HepG2 (cell line): ENCODE measurements around the gene TMEM184B.

Source experiments
- HNF1A ChIP-seq, 2 experiments: sonication (generic) in 1 of 2; formaldehyde crosslinking in 1 of 2; IDR thresholded peaks; 2 replicates each; pipeline versions ENCODE4 v1.4.0 to v1.6.1; 2016 to 2020; ENCODE audit warnings: borderline replicate concordance in 1 of 2, low read depth in 1 of 2, mild to moderate bottlenecking in 1 of 2, missing genetic modification reagents in 1 of 2
- NR2C2 ChIP-seq: sonication (generic); formaldehyde crosslinking; IDR thresholded peaks from 2 replicates; pipeline ENCODE4 v1.4.0; 2020; ENCODE audit warnings: missing genetic modification reagents, mild to moderate bottlenecking, moderate library complexity, borderline replicate concordance
- PCBP2 ChIP-seq: fragments of 200-400 bp; formaldehyde crosslinking; optimal IDR thresholded peaks from 2 replicates; pipeline ENCODE3; 2018; ENCODE audit warnings: low read length, low read depth; ENCODE audit not compliant: poor library complexity, severe bottlenecking
- ZNF776 ChIP-seq: sonication (generic); formaldehyde crosslinking; IDR thresholded peaks from 2 replicates; pipeline ENCODE4 v1.4.0; 2020; ENCODE audit warnings: mild to moderate bottlenecking, missing genetic modification reagents

DNA sequence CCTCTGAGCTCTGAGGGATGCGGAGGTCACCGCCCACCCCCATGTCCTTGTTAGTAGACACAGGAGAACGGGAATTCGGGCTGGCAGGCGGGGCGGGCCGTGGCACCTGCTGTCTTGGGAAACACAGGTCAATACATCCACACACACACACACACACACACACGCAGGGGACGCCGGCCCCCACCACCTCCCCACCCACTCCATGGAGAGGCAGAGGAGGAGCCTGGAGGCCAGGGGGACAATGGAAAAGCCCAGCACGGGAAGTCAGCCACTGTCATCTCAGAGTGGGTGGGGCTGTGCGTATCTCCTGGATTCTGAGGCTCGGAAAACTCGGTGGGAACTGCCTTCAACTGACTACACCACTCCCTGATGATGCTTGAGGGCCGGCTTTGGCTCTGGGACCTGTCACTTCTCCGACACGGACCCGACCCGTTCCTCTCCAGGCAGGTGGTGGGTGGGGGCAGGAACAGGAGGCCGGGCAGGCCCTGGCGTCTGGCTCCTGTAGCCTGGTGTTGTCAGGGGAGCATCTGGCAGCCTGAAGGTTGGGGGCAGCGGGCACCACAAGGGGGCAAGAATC, 18.5 kb upstream of the TMEM184B start:
- TF ChIP-seq ZNF776 (CRISPR knock-in tag) = no peak
- TF ChIP-seq HNF1A (IDR thresholded peaks at IDR 0.05; ENCODE audit: low read depth) = no peak
- TF ChIP-seq HNF1A (CRISPR knock-in tag; IDR thresholded peaks at IDR 0.05; ENCODE audit: borderline replicate concordance) = no peak
- no peak for TF ChIP-seq NR2C2 (CRISPR knock-in tag)
- no peak for TF ChIP-seq PCBP2
